ENCODE measurements around the gene XPR1. TPM values are rescaled to one million over a fixed set of nuclear protein-coding genes. Genes with fewer than 3 reads are reported as not detected.

The XPR1 gene
- total and polyA plus RNA-seq, 9 donors, result 5.7 to 34.1 (median 17.3) TPM

DNA sequence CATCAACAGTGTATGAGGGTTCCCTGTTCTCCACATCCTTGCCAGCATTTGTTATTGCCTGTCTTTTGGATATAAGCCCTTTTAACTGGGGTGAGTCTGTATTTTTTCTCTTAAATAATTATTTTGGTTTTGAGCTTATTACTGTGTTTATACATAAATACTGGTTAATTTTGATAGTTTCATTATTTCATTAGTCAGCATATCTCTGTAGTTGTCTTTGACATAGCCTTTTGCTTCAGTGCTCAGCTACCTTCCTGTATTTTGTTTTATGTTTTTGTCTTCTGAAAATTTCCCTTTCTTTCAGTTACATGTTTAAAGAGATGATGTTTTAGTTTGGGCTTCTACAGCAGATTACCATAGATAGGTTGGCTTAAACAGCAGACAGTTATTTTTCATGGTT lies 138.1 kb downstream of the XPR1 start:
- Histone ChIP-seq H3K27me3 (no peaks in the 10 kb centered on the region), H3K9me3 (no peaks in the 10 kb centered on the region), H3K4me3 (no peak overlapping the region), H3K4me1 (ENCODE audit: insufficient read depth) (no peaks in the 10 kb centered on the region), H3K27ac (no peak overlapping the region), H3K36me3 (no peaks in the 10 kb centered on the region)
- DNase-seq, result no peak
- intact Hi-C loops (cut with DNase I), result no loop called here
- TF ChIP-seq EP300 (IDR thresholded peaks at IDR 0.05) (no peak), POLR2A (IDR thresholded peaks at IDR 0.05) (no peak)
- TF ChIP-seq, protein P1, sequence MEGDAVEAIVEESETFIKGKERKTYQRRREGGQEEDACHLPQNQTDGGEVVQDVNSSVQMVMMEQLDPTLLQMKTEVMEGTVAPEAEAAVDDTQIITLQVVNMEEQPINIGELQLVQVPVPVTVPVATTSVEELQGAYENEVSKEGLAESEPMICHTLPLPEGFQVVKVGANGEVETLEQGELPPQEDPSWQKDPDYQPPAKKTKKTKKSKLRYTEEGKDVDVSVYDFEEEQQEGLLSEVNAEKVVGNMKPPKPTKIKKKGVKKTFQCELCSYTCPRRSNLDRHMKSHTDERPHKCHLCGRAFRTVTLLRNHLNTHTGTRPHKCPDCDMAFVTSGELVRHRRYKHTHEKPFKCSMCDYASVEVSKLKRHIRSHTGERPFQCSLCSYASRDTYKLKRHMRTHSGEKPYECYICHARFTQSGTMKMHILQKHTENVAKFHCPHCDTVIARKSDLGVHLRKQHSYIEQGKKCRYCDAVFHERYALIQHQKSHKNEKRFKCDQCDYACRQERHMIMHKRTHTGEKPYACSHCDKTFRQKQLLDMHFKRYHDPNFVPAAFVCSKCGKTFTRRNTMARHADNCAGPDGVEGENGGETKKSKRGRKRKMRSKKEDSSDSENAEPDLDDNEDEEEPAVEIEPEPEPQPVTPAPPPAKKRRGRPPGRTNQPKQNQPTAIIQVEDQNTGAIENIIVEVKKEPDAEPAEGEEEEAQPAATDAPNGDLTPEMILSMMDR (IDR thresholded peaks at IDR 0.05), result no peak

DNA sequence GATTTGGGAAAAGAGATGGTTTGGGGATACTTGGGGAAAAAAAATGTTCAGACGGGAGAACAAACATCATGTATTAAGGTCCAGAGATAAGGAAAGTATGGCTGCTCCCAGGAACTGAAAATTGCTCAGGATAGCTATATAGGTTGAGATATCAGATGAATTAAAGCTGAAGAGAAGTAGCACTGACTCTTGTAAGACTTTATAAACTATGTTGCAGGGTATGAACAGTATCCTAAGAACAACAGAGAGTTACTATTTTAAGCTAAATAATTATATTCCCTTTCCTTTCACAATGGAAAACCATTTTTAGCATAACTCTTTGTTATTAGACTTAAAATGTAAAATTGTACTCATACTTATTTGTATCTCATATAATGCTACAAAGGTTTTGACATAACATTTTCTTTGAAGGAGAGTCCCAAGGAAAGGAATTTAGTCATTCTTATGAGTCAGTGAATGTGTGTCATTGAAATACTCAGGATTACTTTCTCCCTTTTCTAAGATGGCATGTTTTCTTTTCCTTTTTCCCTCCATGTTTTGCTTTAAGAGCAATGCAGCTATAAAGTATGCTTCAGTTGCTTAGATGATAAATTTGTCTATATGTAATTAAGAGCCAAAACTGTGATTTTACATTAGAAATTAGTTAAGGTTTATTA lies 141.5 kb downstream of the XPR1 start:
- no peak for DNase-seq
- H3K27me3 ChIP-seq, result no peaks in the 10 kb centered on the region
- H3K4me3 ChIP-seq, result no peak overlapping the region
- no peaks in the 10 kb centered on the region for H3K36me3 ChIP-seq
- WGBS, 3 donors, result 77 to 87% (median 84%) methylated on average over 1 of the region's 1 CpG
- intact Hi-C loops (cut with DNase I), result no loop called here
- H3K9me3 ChIP-seq, result no peaks in the 10 kb centered on the region
- no peak for TF ChIP-seq POLR2A (IDR thresholded peaks at IDR 0.05)
- TF ChIP-seq, protein P1 (IDR thresholded peaks at IDR 0.05), result no peak
- H3K4me1 ChIP-seq (ENCODE audit: insufficient read depth), result no peaks in the 10 kb centered on the region
- H3K27ac ChIP-seq, result no peak overlapping the region

DNA sequence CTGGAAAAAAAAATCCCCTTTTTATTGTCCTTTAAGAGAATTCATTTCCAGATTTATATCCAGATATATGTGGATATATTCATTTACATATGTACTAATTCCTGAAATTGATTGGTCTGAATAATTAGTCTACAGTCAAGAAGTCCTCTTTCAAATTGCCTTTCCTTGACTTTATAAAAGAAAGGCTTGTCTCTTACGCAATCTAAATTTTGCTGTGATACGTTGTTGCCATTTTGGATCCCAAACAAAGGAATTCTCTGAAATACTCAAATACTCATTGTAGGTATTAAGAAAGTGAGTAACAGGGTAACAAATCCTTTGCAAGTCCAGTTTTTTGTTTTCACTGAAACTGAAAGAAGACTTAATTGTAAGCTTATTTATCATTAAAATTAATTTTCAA lies 144.0 kb downstream of the XPR1 start:
- no peak overlapping the region for H3K4me3 ChIP-seq
- no peaks in the 10 kb centered on the region for H3K36me3 ChIP-seq
- H3K27me3 ChIP-seq, result no peaks in the 10 kb centered on the region
- TF ChIP-seq POLR2A (IDR thresholded peaks at IDR 0.05) (no peak), EP300 (IDR thresholded peaks at IDR 0.05) (no peak)
- TF ChIP-seq, protein P1 (IDR thresholded peaks at IDR 0.05), result no peak
- no peak overlapping the region for H3K27ac ChIP-seq
- intact Hi-C loops (cut with DNase I), result no loop called here
- no peaks in the 10 kb centered on the region for H3K4me1 ChIP-seq (ENCODE audit: insufficient read depth)
- no peaks in the 10 kb centered on the region for H3K9me3 ChIP-seq
- no peak for DNase-seq
- WGBS, 3 donors, result 95 to 98% (median 97%) methylated on average over 2 of the region's 2 CpGs

DNA sequence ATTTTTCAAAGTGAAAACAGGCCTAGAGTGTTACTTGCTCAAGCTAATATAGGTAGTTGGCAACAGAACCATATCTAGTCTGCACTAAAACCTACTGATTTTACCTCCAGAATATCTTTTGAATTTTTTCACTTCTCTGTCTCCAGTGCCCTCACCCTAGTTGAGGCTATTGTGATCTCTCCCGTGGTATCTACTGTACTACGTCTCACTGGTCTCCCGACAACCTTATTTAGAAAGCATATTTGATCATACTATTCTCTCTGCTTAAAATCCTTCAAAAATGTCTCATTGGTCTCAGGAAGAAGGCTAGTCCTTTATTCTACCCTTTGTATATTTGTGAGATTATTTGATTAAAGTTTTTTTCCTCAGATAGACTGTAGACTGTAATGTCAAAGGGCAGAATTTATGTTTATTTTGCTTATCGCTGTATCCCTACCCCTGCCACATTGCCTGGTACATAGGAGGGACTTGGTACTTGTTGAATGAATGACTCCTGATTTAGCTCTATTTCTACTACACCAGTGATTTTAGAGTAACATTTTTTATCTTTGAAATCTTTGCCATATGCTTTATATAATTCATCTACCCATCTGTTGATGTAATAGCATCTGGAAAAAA lies 145.4 kb downstream of the XPR1 start:
- WGBS, 3 donors, result 73 to 95% (median 88%) methylated on average over 4 of the region's 4 CpGs
- TF ChIP-seq POLR2A (IDR thresholded peaks at IDR 0.05), result no peak
- TF ChIP-seq, protein P1 (IDR thresholded peaks at IDR 0.05), result no peak
- H3K27ac ChIP-seq, result no peak overlapping the region
- intact Hi-C loops (cut with DNase I), result no loop called here
- DNase-seq, result no peak
- no peaks in the 10 kb centered on the region for H3K27me3 ChIP-seq
- no peaks in the 10 kb centered on the region for H3K9me3 ChIP-seq
- H3K4me3 ChIP-seq, result no peak overlapping the region
- H3K36me3 ChIP-seq, result no peaks in the 10 kb centered on the region
- no peaks in the 10 kb centered on the region for H3K4me1 ChIP-seq (ENCODE audit: insufficient read depth)
